ENCODE results near the gene AMOTL2.
A peak's percentile ranks its signal among the peaks of the same experiment; 100 is the strongest.

The AMOTL2 gene

DNA sequence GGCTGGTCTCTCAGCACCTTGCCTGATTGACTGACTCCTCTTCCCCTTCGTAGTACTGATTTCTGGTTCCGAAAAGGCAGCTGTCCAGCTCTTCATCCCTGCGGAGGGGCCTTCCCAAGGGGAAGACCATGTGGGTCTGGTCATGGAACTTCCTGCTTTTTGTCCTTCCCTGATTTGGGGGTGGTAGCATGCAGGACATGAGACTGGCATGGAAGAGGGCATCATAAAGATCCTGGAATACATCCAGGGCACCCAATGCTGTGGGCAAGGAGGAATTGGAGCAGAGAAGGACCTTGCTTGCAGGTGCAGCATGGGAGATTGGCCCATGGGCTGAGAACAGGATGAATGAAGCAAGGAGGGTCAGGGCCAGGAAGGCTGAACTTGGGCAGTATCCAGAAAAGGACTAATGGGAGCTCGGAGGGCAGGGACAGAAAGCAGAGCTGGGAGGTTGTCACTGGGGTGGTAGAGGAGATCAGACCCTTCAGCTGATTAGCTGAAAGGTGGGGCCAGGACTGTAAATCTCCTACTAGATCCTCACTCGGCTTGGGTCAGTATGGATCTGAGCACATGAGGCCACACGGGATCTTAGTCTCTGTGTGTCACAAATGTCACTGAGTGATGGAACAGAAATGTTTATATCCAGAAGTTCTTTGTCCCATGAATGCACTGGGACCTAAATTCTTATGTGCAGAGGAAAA, 59.5 kb downstream of the AMOTL2 start:
- no peak for DNase-seq (ENCODE audit: low read depth, low spot score)
- TF ChIP-seq, protein P1, sequence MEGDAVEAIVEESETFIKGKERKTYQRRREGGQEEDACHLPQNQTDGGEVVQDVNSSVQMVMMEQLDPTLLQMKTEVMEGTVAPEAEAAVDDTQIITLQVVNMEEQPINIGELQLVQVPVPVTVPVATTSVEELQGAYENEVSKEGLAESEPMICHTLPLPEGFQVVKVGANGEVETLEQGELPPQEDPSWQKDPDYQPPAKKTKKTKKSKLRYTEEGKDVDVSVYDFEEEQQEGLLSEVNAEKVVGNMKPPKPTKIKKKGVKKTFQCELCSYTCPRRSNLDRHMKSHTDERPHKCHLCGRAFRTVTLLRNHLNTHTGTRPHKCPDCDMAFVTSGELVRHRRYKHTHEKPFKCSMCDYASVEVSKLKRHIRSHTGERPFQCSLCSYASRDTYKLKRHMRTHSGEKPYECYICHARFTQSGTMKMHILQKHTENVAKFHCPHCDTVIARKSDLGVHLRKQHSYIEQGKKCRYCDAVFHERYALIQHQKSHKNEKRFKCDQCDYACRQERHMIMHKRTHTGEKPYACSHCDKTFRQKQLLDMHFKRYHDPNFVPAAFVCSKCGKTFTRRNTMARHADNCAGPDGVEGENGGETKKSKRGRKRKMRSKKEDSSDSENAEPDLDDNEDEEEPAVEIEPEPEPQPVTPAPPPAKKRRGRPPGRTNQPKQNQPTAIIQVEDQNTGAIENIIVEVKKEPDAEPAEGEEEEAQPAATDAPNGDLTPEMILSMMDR (IDR thresholded peaks at IDR 0.05; ENCODE audit: low read depth, low read length) = no peak
- in situ Hi-C loops (cut with HindIII; ENCODE audit: low sequenced_read_pairs) = no loop called here
- H3K4me3 ChIP-seq (ENCODE audit: low read depth, low read length) = no peak overlapping the region

GRCh38 chr3:134313847-134314587, 60.2 kb downstream of the AMOTL2 start:
- peak overlapping the region; percentile 29 for H3K4me3 ChIP-seq (ENCODE audit: low read depth, low read length)
- TF ChIP-seq, protein P1 (IDR thresholded peaks at IDR 0.05; ENCODE audit: low read depth, low read length) = no peak
- DNase-seq (ENCODE audit: low read depth, low spot score) = no peak
- in situ Hi-C loops (cut with HindIII; ENCODE audit: low sequenced_read_pairs) = no loop called here

DNA sequence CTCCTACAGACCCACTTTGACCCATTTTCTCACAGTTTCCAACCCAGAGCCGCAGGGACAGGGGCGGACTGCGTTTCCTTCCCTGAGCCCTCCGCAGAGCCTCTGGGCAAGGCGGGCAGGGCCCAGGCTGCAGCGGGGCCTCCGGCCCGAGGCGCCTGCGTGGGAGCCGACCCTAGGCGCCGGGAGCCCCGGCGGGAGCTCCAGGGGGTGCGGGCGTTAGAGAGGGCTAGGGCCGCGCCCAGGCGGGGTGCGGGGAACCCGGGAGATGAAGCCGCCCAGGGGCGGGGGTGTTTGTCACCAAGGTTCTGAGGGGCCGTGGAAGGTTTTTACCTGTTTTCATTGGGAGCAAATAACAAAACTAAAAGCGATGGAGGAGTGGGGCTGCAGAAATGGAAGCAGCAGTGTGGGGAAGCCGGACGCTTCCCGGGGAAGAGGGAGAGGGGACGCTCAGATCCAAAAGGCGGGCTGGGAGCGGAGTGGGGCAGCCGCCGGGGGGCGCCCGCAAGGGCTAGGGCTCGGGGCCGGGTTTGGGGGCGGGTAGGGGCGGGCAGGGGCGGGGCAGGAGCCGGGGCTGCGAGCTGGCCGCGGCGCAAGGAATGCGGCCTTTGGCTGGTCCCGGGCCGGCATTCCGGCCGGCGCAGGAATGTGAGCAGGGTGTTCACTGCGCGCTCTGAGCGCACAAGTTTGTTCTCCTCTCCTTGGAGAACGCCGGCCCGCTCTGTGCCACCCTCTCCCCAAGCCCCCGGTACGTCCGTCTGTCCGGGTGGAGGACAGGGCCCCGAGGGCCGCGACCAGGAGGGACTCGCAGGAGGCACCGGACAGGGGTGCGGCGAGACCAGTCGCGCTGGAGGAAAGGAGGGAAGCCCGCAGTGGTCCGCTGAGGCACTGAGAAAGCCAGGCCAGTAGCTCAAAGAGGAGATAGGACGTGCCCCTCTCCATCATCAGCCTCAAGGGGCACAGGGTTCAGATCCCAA, 61.1 kb downstream of the AMOTL2 start:
- TF ChIP-seq, protein P1 (IDR thresholded peaks at IDR 0.05; ENCODE audit: low read depth, low read length) = peak; percentile 42
- in situ Hi-C loops (cut with HindIII; ENCODE audit: low sequenced_read_pairs) = no loop called here
- peak overlapping the region; percentile 29 for H3K4me3 ChIP-seq (ENCODE audit: low read depth, low read length)
- peak; percentile 77 for DNase-seq (ENCODE audit: low read depth, low spot score)

- DNase-seq (ENCODE audit: low read depth, low spot score) = peak; percentile 59
- H3K4me3 ChIP-seq (ENCODE audit: low read depth, low read length) = no peak overlapping the region
- in situ Hi-C loops (cut with HindIII; ENCODE audit: low sequenced_read_pairs) = no loop called here
- TF ChIP-seq, protein P1 (IDR thresholded peaks at IDR 0.05; ENCODE audit: low read depth, low read length) = peak; percentile 28
These were observed 62.0 kb downstream of the AMOTL2 start for GRCh38 chr3:134312072-134312872.

DNA sequence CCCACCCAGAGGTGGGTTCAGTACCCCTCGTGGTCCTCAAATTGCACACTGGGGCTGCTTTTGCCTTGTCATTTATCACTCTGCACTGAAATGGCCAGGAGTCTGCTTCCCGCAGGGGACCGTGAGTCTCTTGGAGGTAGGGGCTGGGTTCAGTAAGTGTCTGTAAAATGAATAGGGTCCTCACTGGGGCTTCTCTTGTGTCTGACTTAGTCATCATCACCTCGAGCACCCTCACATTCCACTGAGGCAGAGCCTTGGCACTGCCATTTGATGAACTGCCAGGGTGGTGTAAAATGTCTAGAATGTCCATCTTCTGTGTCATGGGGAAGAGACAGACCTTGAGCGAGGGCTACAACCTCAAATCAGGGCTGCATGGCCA, 62.6 kb downstream of the AMOTL2 start:
- TF ChIP-seq, protein P1 (IDR thresholded peaks at IDR 0.05; ENCODE audit: low read depth, low read length) = no peak
- no peak for DNase-seq (ENCODE audit: low read depth, low spot score)
- no peak overlapping the region for H3K4me3 ChIP-seq (ENCODE audit: low read depth, low read length)
- in situ Hi-C loops (cut with HindIII; ENCODE audit: low sequenced_read_pairs) = no loop called here

Measured in astrocyte of the spinal cord (primary cell).